OCI-LY1 (cell line): ENCODE measurements around the gene MLLT3.

Experiments used
- H2AFZ ChIP-seq: fragments of 200-600 bp; sonication (generic), shearing (Covaris generic); 2 replicates; pipeline ENCODE4 v1.6.0; 2014; ENCODE audit warnings: antibody characterized with exemption, mild to moderate bottlenecking, low read length
- H3F3A ChIP-seq: fragments of 200-600 bp; sonication (generic), shearing (Covaris generic); 2 replicates; pipeline ENCODE4 v1.6.0; 2014; ENCODE audit warnings: mild to moderate bottlenecking, antibody characterized with exemption, low read length, moderate library complexity; ENCODE audit not compliant: insufficient read depth
- H3K27ac ChIP-seq: fragments of 200-600 bp; sonication (generic); 2 replicates; pipeline ENCODE4 v1.5.1; 2014; ENCODE audit warnings: low read length, mixed run types, mild to moderate bottlenecking, low read depth; ENCODE audit not compliant: poor library complexity, severe bottlenecking
- H3K27me3 ChIP-seq: fragments of 200-600 bp; sonication (generic); 2 replicates; pipeline ENCODE4 v1.6.0; 2014; ENCODE audit warnings: antibody characterized with exemption, mild to moderate bottlenecking, low read length, moderate library complexity; ENCODE audit not compliant: insufficient read depth
- H3K36me3 ChIP-seq: fragments of 200-600 bp; sonication (generic); 2 replicates; pipeline ENCODE4 v1.6.1; 2014; ENCODE audit warnings: mild to moderate bottlenecking, antibody characterized with exemption, low read length, moderate library complexity, mixed read lengths; ENCODE audit not compliant: insufficient read depth
- H3K4me1 ChIP-seq: fragments of 200-600 bp; sonication (generic); 2 replicates; pipeline ENCODE4 v1.5.1; 2014; ENCODE audit warnings: mild to moderate bottlenecking, low read length, moderate library complexity; ENCODE audit not compliant: insufficient read depth, severe bottlenecking
- H3K4me2 ChIP-seq: fragments of 200-600 bp; sonication (generic), shearing (Covaris generic); 2 replicates; pipeline ENCODE4 v1.6.1; 2014; ENCODE audit warnings: low read length
- H3K4me3 ChIP-seq: fragments of 200-600 bp; sonication (generic); 2 replicates; pipeline ENCODE4 v1.5.1; 2014; ENCODE audit warnings: low read length, low read depth, mild to moderate bottlenecking, mixed read lengths; ENCODE audit not compliant: poor library complexity, severe bottlenecking
- H3K79me2 ChIP-seq: fragments of 200-600 bp; shearing (Covaris generic); 2 replicates; pipeline ENCODE4 v1.6.1; 2016; ENCODE audit warnings: mixed run types, low read length, mixed read lengths; ENCODE audit not compliant: insufficient read depth
- H3K9ac ChIP-seq: fragments of 200-600 bp; sonication (generic), shearing (Covaris generic); 2 replicates; pipeline ENCODE4 v1.6.1; 2014; ENCODE audit warnings: mild to moderate bottlenecking, low read length, mixed read lengths
- H3K9me2 ChIP-seq: fragments of 200-600 bp; sonication (generic), shearing (Covaris generic); 2 replicates; pipeline ENCODE4 v1.6.1; 2014; ENCODE audit warnings: low read depth, mild to moderate bottlenecking, low read length, mixed read lengths
- H3K9me3 ChIP-seq: fragments of 200-600 bp; shearing (Covaris generic); 2 replicates; pipeline ENCODE4 v1.6.1; 2014; ENCODE audit warnings: low read length, mixed read lengths
- H4K20me1 ChIP-seq: fragments of 200-600 bp; sonication (generic), shearing (Covaris generic); 2 replicates; pipeline ENCODE4 v1.6.0; 2016; ENCODE audit warnings: mild to moderate bottlenecking, low read length; ENCODE audit not compliant: insufficient read depth
- EZH2 ChIP-seq: fragments of 200-600 bp; sonication (generic), shearing (Covaris generic); IDR thresholded peaks from 2 replicates; pipeline ENCODE4 v1.8.0; 2017; ENCODE audit warnings: borderline replicate concordance, mixed run types, mild to moderate bottlenecking, antibody characterized with exemption, low read length, moderate library complexity, mixed read lengths
- TF ChIP-seq, protein P1 (sequence below): fragments of 200-600 bp; sonication (generic), shearing (Covaris generic); IDR thresholded peaks from 2 replicates; pipeline ENCODE4 v1.5.1; 2017; ENCODE audit warnings: mild to moderate bottlenecking, antibody characterized with exemption, low read length, moderate library complexity, mixed read lengths

MLLT3 gene

DNA sequence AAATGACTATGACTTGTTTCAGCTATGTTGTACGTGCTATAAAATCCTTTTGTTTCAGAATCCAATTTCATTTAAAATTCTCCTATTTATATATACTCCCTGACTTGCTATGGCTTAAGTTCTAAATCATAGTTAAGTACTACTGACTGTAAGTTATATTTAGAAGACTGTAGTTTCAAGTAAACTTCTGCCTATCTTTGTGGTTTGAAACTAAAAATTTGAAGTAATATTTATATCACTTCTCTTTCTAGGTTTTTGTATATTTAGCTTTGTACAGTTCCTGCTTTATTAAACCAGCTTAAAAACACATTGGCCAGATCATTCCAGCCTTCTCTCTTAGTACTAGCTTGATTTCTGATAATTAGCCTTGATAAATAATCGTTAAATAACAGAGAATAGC, 196.3 kb downstream of the MLLT3 start:
- Histone ChIP-seq H3K9me3 (no peaks in the 10 kb centered on the region), H3K27ac (no peak overlapping the region), H3K79me2 (no peaks in the 10 kb centered on the region), H3K36me3 (no peaks in the 10 kb centered on the region), H3K9me2 (no peaks in the 10 kb centered on the region), H3K4me2 (no peak overlapping the region), H2AFZ (no peak overlapping the region), H3F3A (no peaks in the 10 kb centered on the region), H4K20me1 (no peaks in the 10 kb centered on the region), H3K9ac (no peak overlapping the region), H3K4me3 (no peak overlapping the region), H3K4me1 (no peaks in the 10 kb centered on the region), H3K27me3 (no peaks in the 10 kb centered on the region)
- TF ChIP-seq, protein P1, sequence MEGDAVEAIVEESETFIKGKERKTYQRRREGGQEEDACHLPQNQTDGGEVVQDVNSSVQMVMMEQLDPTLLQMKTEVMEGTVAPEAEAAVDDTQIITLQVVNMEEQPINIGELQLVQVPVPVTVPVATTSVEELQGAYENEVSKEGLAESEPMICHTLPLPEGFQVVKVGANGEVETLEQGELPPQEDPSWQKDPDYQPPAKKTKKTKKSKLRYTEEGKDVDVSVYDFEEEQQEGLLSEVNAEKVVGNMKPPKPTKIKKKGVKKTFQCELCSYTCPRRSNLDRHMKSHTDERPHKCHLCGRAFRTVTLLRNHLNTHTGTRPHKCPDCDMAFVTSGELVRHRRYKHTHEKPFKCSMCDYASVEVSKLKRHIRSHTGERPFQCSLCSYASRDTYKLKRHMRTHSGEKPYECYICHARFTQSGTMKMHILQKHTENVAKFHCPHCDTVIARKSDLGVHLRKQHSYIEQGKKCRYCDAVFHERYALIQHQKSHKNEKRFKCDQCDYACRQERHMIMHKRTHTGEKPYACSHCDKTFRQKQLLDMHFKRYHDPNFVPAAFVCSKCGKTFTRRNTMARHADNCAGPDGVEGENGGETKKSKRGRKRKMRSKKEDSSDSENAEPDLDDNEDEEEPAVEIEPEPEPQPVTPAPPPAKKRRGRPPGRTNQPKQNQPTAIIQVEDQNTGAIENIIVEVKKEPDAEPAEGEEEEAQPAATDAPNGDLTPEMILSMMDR, result no peak
- no peak for TF ChIP-seq EZH2

DNA sequence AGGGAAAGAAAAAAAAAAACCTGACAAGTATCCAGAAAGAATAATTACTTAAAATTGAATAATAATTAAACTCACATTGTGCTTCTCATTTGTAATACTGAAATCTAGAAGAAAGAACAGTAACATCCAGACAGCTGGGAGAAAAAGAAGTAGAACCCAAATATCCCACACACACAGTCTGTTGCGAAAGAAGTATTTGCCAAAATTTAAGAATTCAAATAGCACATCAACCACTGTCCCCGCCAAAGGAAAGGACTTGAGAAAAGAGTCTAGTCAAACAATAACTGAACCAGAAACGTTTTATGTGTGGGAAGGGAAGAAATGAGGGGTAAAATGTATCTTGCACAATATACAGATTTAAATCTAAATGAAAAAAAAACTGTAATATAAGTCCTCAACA, 202.8 kb downstream of the MLLT3 start:
- H3K27ac ChIP-seq, result no peak overlapping the region
- H3K9ac ChIP-seq, result no peak overlapping the region
- H2AFZ ChIP-seq, result no peak overlapping the region
- no peaks in the 10 kb centered on the region for H3K79me2 ChIP-seq
- no peak for TF ChIP-seq EZH2
- TF ChIP-seq, protein P1, result no peak
- no peaks in the 10 kb centered on the region for H3K9me2 ChIP-seq
- no peaks in the 10 kb centered on the region for H3K36me3 ChIP-seq
- H3K4me1 ChIP-seq, result no peaks in the 10 kb centered on the region
- H3K4me3 ChIP-seq, result no peak overlapping the region
- H4K20me1 ChIP-seq, result no peaks in the 10 kb centered on the region
- H3F3A ChIP-seq, result no peaks in the 10 kb centered on the region
- H3K27me3 ChIP-seq, result no peaks in the 10 kb centered on the region
- no peaks in the 10 kb centered on the region for H3K9me3 ChIP-seq
- no peak overlapping the region for H3K4me2 ChIP-seq

GRCh38 chr9:20418485-20418884, 203.8 kb downstream of the MLLT3 start:
- Histone ChIP-seq H3K9me2 (no peaks in the 10 kb centered on the region), H3K4me1 (no peaks in the 10 kb centered on the region), H3F3A (no peaks in the 10 kb centered on the region), H4K20me1 (no peaks in the 10 kb centered on the region), H3K79me2 (no peaks in the 10 kb centered on the region), H3K9me3 (no peaks in the 10 kb centered on the region), H3K4me3 (no peak overlapping the region), H3K36me3 (no peaks in the 10 kb centered on the region), H3K27ac (no peak overlapping the region), H3K4me2 (no peak overlapping the region), H3K27me3 (no peaks in the 10 kb centered on the region), H2AFZ (no peak overlapping the region), H3K9ac (no peak overlapping the region)
- TF ChIP-seq EZH2, result no peak
- TF ChIP-seq, protein P1, result no peak
